PC-9 (cell line): ENCODE results near the gene TRIM44. TPM values are rescaled to one million over a fixed set of nuclear protein-coding genes. Genes with fewer than 3 reads are reported as not detected.

Experiments
- BruUV-seq: library from RNA; stranded (reverse); fragments of 400-500 nt; replicated peaks from 2 replicates; lab custom pipeline; 2021; lab: Mats Ljungman, UMichigan
- CTCF ChIA-PET: fragments of 300-600 bp; sonication (Branson Sonifier 250); formaldehyde crosslinking; loops from one replicate; lab custom pipeline; 2022; ENCODE audit warnings: antibody characterized with exemption; lab: Charles Lee
- POLR2A ChIA-PET: fragments of 300-600 bp; sonication (Branson Sonifier 250); formaldehyde crosslinking; loops from one replicate; lab custom pipeline; 2022; ENCODE audit warnings: antibody characterized with exemption; ENCODE audit not compliant: unreplicated experiment; lab: Charles Lee
- DNase-seq, 2 experiments: peaks; one replicate each; pipeline versions ENCODE4 v3.0.0 to v3.0.0-alpha.2; 2015 to 2022; ENCODE audit warnings: mixed read lengths in 1 of 2
- H2AFZ ChIP-seq: fragments of 200-600 bp; sonication (generic); 2 replicates; pipeline ENCODE4 v1.8.1; 2017; ENCODE audit warnings: antibody characterized with exemption
- H3F3A ChIP-seq: fragments of 200-600 bp; sonication (generic); 2 replicates; pipeline ENCODE4 v1.8.1; 2017; ENCODE audit warnings: antibody characterized with exemption, mild to moderate bottlenecking, low read depth; ENCODE audit not compliant: insufficient read depth
- H3K27ac ChIP-seq: fragments of 200-600 bp; sonication (generic); 2 replicates; pipeline ENCODE4 v1.6.1; 2016; ENCODE audit warnings: mixed run types
- H3K27me3 ChIP-seq: fragments of 200-600 bp; sonication (generic); 2 replicates; pipeline ENCODE4 v1.6.1; 2016; ENCODE audit warnings: low read depth, mixed run types; ENCODE audit not compliant: insufficient read depth
- H3K36me3 ChIP-seq: fragments of 200-600 bp; sonication (generic); 2 replicates; pipeline ENCODE4 v1.6.1; 2016; ENCODE audit warnings: low read depth, mixed run types
- H3K4me1 ChIP-seq: fragments of 200-600 bp; sonication (generic); replicated peaks from 2 replicates; pipeline ENCODE4 v1.6.1; 2016; ENCODE audit warnings: mixed run types; ENCODE audit not compliant: insufficient read depth
- H3K4me2 ChIP-seq: fragments of 200-600 bp; sonication (generic); 2 replicates; pipeline ENCODE4 v1.6.1; 2017; ENCODE audit warnings: mixed run types
- H3K4me3 ChIP-seq: fragments of 200-600 bp; sonication (generic); 2 replicates; pipeline ENCODE4 v1.6.1; 2016; ENCODE audit warnings: mixed run types
- H3K79me2 ChIP-seq: fragments of 200-600 bp; sonication (generic); 2 replicates; pipeline ENCODE4 v1.6.1; 2017; ENCODE audit warnings: low read depth, mixed run types
- H3K9me2 ChIP-seq: fragments of 200-600 bp; sonication (generic); 2 replicates; pipeline ENCODE4 v1.8.1; 2017; ENCODE audit warnings: mild to moderate bottlenecking; ENCODE audit not compliant: insufficient read depth
- H3K9me3 ChIP-seq: fragments of 200-600 bp; sonication (generic); 2 replicates; pipeline ENCODE4 v1.8.1; 2016; ENCODE audit warnings: low read depth; ENCODE audit not compliant: insufficient read depth
- H4K20me1 ChIP-seq: fragments of 200-600 bp; sonication (generic); 2 replicates; pipeline ENCODE4 v1.8.1; 2017; ENCODE audit not compliant: insufficient read depth
- CTCF ChIP-seq: fragments of 200-600 bp; sonication (generic); conservative IDR thresholded peaks from 2 replicates; pipeline ENCODE4 v1.6.1; 2017; ENCODE audit warnings: mixed run types, antibody characterized with exemption, mild to moderate bottlenecking, moderate library complexity
- EZH2 ChIP-seq: fragments of 200-600 bp; sonication (generic); IDR thresholded peaks from 2 replicates; pipeline ENCODE4 v1.8.0; 2017; ENCODE audit warnings: antibody characterized with exemption, low read depth
- intact Hi-C: fragments of 100-400 bp; cut with micrococcal nuclease; formaldehyde crosslinking; loops from one replicate; pipeline ENCODE4 v1.10.0; 2022; ENCODE audit not compliant: unreplicated experiment
- total RNA-seq: library from RNA; stranded (reverse); gene quantifications from 2 replicates; pipeline ENCODE4 v1.2.3, GENCODE V29; 2021

Gene TRIM44
- total RNA-seq, 1 experiment from 2014 or later: 100 TPM

- Histone ChIP-seq H3K4me3 (peak within 1 kb of the TSS; percentile 66), H3K27ac (peak within 1 kb of the TSS; percentile 42), H3K9me3 (no peaks in the 10 kb centered on the region), H3K27me3 (no peaks in the 10 kb centered on the region), H3K36me3 (no peaks in the 10 kb centered on the region), H2AFZ (peak within 1 kb of the TSS; percentile 81), H3K79me2 (peaks cover 28% of the 10 kb centered on the region), H3K9me2 (no peaks in the 10 kb centered on the region), H3F3A (peaks cover 14% of the 10 kb centered on the region), H3K4me1 (peaks cover 49% of the 10 kb centered on the region), H3K4me2 (peak within 1 kb of the TSS; percentile 99), H4K20me1 (no peaks in the 10 kb centered on the region)
- ChIA-PET CTCF (interaction anchor here (1.0 kb wide), 1 partner anchor 204 kb away, joined by 8 read pairs; no protein-coding TSS in a partner anchor), POLR2A (interaction anchor here (0.5 to 0.8 kb wide), 3 partner anchors 37 to 846 kb away, joined by 3 to 12 read pairs (median 4); no protein-coding TSS in a partner anchor)
- TF ChIP-seq CTCF (no peak), EZH2 (no peak)
- BruUV-seq: no TSS peak
- peak; percentile 42 to 74 for DNase-seq
- intact Hi-C loops: loop anchor here (2.0 to 10.0 kb wide), 8 partner anchors 177 to 874 kb away; partner anchors contain the start of genes APIP, LDLRAD3 and PDHX
Observed at GRCh38 chr11:35617687-35618496, 44.7 kb upstream of the TRIM44 start, which contains the start of gene FJX1. FJX1 (plus strand) TSS chr11:35618460; CDS start chr11:35618637, 177 bp downstream.

GRCh38 chr11:35618497-35619115 lies 44.0 kb upstream of the TRIM44 start:
- peak overlapping the region; percentile 99 for H3K4me2 ChIP-seq

More at GRCh38 chr11:35618497-35619115, 44.0 kb upstream of the TRIM44 start:
- Histone ChIP-seq H3K27ac (peak overlapping the region; percentile 42; the same call in 1 of the 2 replicates), H3K9me2 (no peaks in the 10 kb centered on the region), H3K79me2 (peaks cover 28% of the 10 kb centered on the region), H3F3A (peaks cover 14% of the 10 kb centered on the region), H4K20me1 (no peaks in the 10 kb centered on the region), H3K4me3 (peak overlapping the region; percentile 66), H3K36me3 (no peaks in the 10 kb centered on the region), H3K9me3 (no peaks in the 10 kb centered on the region), H2AFZ (peak overlapping the region; percentile 81), H3K4me1 (peaks cover 49% of the 10 kb centered on the region), H3K27me3 (no peaks in the 10 kb centered on the region)
- intact Hi-C loops: loop anchor here (5.0 to 10.0 kb wide), 7 partner anchors 274 to 874 kb away; partner anchors contain the start of genes APIP, LDLRAD3 and PDHX
- ChIA-PET CTCF (no interaction called here), POLR2A (interaction anchor here (0.5 to 0.6 kb wide), 3 partner anchors 21 to 846 kb away, joined by 3 to 5 read pairs (median 4); no protein-coding TSS in a partner anchor)
- BruUV-seq: no TSS peak
- TF ChIP-seq CTCF (no peak; the same call in 1 of the 2 replicates), EZH2 (no peak)
- DNase-seq: peak; percentile 40 to 63
